PC-3 (cell line): ENCODE results near the gene BIN2. TPM values are rescaled to one million over a fixed set of nuclear protein-coding genes. Genes with fewer than 3 reads are reported as not detected.
"Not testable (repeated sequence)": the region's sequence is repeated elsewhere in the genome, so short reads cannot be mapped to it uniquely, and the experiment has no call there.

ENCODE experiments used
- ATAC-seq: fragments of 200-7000 bp; cut with Tn5 transposase; 2 replicates; pipeline ENCODE4 v1.9.1; 2020; ENCODE audit warnings: mild to moderate bottlenecking, moderate library complexity
- BruUV-seq: library from RNA; stranded (reverse); fragments of 400-500 nt; replicated peaks from 2 replicates; lab custom pipeline; 2021; lab: Mats Ljungman, UMichigan
- CTCF ChIA-PET: fragments of 300-600 bp; sonication (Branson Sonifier 250); formaldehyde crosslinking; loops from one replicate; lab custom pipeline; 2022; ENCODE audit warnings: antibody characterized with exemption; lab: Charles Lee
- POLR2A ChIA-PET: fragments of 300-600 bp; sonication (Branson Sonifier 250); formaldehyde crosslinking; loops from one replicate; lab custom pipeline; 2022; ENCODE audit warnings: antibody characterized with exemption; ENCODE audit not compliant: unreplicated experiment; lab: Charles Lee
- DNase-seq: peaks from one replicate; pipeline ENCODE4 v3.0.0-alpha.2; 2015
- H2AFZ ChIP-seq: fragments of 300-600 bp; sonication (generic); 2 replicates; pipeline ENCODE4 v1.6.0; 2016; ENCODE audit warnings: antibody characterized with exemption, low read length
- H3F3A ChIP-seq: fragments of 300-600 bp; sonication (generic); one replicate; pipeline ENCODE4 v1.6.0; 2017; ENCODE audit warnings: antibody characterized with exemption, low read length, control low read depth, mild to moderate bottlenecking; ENCODE audit not compliant: unreplicated experiment
- H3K27ac ChIP-seq: fragments of 300-600 bp; sonication (generic); 2 replicates; pipeline ENCODE4 v1.5.1; 2016; ENCODE audit warnings: mild to moderate bottlenecking, low read length
- H3K27me3 ChIP-seq: fragments of 300-600 bp; sonication (generic); 2 replicates; pipeline ENCODE4 v1.6.1; 2016; ENCODE audit warnings: low read length, mixed read lengths
- H3K36me3 ChIP-seq: fragments of 300-600 bp; sonication (generic); 2 replicates; pipeline ENCODE4 v1.6.1; 2016; ENCODE audit warnings: low read depth, mixed run types, low read length, mixed read lengths
- H3K4me1 ChIP-seq: fragments of 300-600 bp; sonication (generic); 2 replicates; pipeline ENCODE4 v1.5.1; 2016; ENCODE audit warnings: low read length; ENCODE audit not compliant: insufficient read depth
- H3K4me2 ChIP-seq: fragments of 300-600 bp; sonication (generic); 2 replicates; pipeline ENCODE4 v1.6.0; 2016; ENCODE audit warnings: low read length
- H3K4me3 ChIP-seq: fragments of 300-600 bp; sonication (generic); 2 replicates; pipeline ENCODE4 v1.5.1; 2016; ENCODE audit warnings: mild to moderate bottlenecking, low read length, mixed read lengths
- H3K79me2 ChIP-seq: fragments of 300-600 bp; sonication (generic); 2 replicates; pipeline ENCODE4 v1.6.1; 2017; ENCODE audit warnings: low read length, mixed read lengths
- H3K9ac ChIP-seq: fragments of 300-600 bp; sonication (generic); 2 replicates; pipeline ENCODE4 v1.6.0; 2016; ENCODE audit warnings: mild to moderate bottlenecking, low read length
- H3K9me2 ChIP-seq: fragments of 300-600 bp; sonication (generic); replicated peaks from 2 replicates; pipeline ENCODE4 v1.6.1; 2016; ENCODE audit warnings: mixed run types, low read length, mixed read lengths
- H3K9me3 ChIP-seq: fragments of 300-600 bp; sonication (generic); 2 replicates; pipeline ENCODE4 v1.6.1; 2016; ENCODE audit warnings: low read length, mixed read lengths
- H4K20me1 ChIP-seq: fragments of 300-600 bp; sonication (generic); 2 replicates; pipeline ENCODE4 v1.6.1; 2016; ENCODE audit warnings: low read length, mixed read lengths
- EZH2 ChIP-seq: fragments of 300-600 bp; sonication (generic); IDR thresholded peaks from one replicate; pipeline ENCODE4 v1.6.1; 2017; ENCODE audit warnings: antibody characterized with exemption, mild to moderate bottlenecking, low read length; ENCODE audit not compliant: unreplicated experiment
- EZH2phosphoT487 ChIP-seq: fragments of 300-600 bp; sonication (generic); IDR thresholded peaks from 2 replicates; pipeline ENCODE4 v1.6.1; 2018; ENCODE audit warnings: mild to moderate bottlenecking, antibody characterized with exemption, low read length, borderline replicate concordance
- intact Hi-C: fragments of 100-400 bp; cut with micrococcal nuclease; formaldehyde crosslinking; loops from 2 replicates; pipeline ENCODE4 v1.9.0; 2023
- total RNA-seq: library from RNA; depleted of rRNA; stranded (reverse); fragments of >200 nt; gene quantifications from 2 replicates; pipeline ENCODE4 v1.2.3, GENCODE V29; 2014
- TF ChIP-seq, protein P1 (sequence below): fragments of 300-600 bp; sonication (generic); conservative IDR thresholded peaks from 2 replicates; pipeline ENCODE4 v1.5.1; 2017; ENCODE audit warnings: antibody characterized with exemption, low read depth, mild to moderate bottlenecking, low read length

BIN2 gene
- total RNA-seq, 1 experiment from 2014 or later = not detected

DNA sequence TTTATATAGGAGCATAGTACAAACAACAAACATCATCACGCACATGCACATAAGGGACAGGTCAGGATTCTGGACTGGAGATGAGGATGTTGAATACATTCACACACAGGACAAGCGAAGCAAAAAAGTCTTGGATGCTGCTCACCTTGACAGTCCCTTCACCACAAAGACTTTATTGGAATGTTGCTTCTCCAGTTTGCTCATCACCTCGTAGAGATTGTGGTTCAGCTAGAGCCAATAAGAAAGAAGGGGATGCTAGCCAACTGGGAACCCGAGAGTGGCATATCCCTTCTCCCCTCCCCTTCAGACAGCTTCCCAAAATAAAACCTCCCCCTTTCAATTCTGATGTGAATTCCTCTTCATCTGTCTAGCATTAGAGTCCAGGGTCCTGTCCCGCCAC, 28.3 kb downstream of the BIN2 start:
- no peak overlapping the region for H2AFZ ChIP-seq
- ATAC-seq (no peak), DNase-seq (peak; percentile 68)
- no peak overlapping the region for H3K4me3 ChIP-seq
- no peaks in the 10 kb centered on the region for H3K27me3 ChIP-seq
- no peaks in the 10 kb centered on the region for H3K9me3 ChIP-seq
- POLR2A ChIA-PET = no interaction called here
- BruUV-seq = no TSS peak
- intact Hi-C loops = no loop called here
- no peak overlapping the region for H3K27ac ChIP-seq
- H3K36me3 ChIP-seq = no peaks in the 10 kb centered on the region
- TF ChIP-seq, protein P1, sequence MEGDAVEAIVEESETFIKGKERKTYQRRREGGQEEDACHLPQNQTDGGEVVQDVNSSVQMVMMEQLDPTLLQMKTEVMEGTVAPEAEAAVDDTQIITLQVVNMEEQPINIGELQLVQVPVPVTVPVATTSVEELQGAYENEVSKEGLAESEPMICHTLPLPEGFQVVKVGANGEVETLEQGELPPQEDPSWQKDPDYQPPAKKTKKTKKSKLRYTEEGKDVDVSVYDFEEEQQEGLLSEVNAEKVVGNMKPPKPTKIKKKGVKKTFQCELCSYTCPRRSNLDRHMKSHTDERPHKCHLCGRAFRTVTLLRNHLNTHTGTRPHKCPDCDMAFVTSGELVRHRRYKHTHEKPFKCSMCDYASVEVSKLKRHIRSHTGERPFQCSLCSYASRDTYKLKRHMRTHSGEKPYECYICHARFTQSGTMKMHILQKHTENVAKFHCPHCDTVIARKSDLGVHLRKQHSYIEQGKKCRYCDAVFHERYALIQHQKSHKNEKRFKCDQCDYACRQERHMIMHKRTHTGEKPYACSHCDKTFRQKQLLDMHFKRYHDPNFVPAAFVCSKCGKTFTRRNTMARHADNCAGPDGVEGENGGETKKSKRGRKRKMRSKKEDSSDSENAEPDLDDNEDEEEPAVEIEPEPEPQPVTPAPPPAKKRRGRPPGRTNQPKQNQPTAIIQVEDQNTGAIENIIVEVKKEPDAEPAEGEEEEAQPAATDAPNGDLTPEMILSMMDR = no peak
- TF ChIP-seq EZH2 (no peak), EZH2phosphoT487 (no peak)
- no peaks in the 10 kb centered on the region for H3K4me1 ChIP-seq
- no peak overlapping the region for H3K9ac ChIP-seq
- H3K79me2 ChIP-seq = no peaks in the 10 kb centered on the region
- H3K9me2 ChIP-seq = no peaks in the 10 kb centered on the region
- H4K20me1 ChIP-seq = no peaks in the 10 kb centered on the region
- CTCF ChIA-PET = no interaction called here
- H3K4me2 ChIP-seq = no peak overlapping the region
- no peaks in the 10 kb centered on the region for H3F3A ChIP-seq

DNA sequence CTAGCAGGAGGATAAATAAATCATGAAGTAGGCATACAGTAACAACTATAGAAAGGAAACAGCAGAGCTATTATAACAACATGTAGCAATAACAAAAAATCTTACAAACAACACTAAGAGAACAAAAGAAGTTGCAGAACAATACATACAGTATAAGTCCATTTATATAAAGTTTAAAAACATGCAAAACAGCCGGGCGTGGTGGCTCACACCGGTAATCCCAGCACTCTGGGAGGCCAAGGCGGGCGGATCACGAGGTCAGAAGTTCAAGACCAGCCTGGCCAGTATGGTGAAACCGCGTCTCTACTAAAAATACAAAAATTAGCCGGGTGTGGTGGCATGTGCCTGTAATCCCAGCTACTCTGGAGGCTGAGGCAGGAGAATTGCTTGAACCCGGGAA, 29.9 kb downstream of the BIN2 start:
- H3K9me2 ChIP-seq, H3K4me1 ChIP-seq, ATAC-seq, H3K9ac ChIP-seq, intact Hi-C loops, H3K4me3 ChIP-seq, BruUV-seq, DNase-seq, CTCF ChIA-PET, H3K36me3 ChIP-seq, H3K27me3 ChIP-seq, H3F3A ChIP-seq, H3K27ac ChIP-seq, H3K4me2 ChIP-seq, H3K79me2 ChIP-seq, H3K9me3 ChIP-seq, H2AFZ ChIP-seq, POLR2A ChIA-PET, H4K20me1 ChIP-seq: not testable (repeated sequence)

DNA sequence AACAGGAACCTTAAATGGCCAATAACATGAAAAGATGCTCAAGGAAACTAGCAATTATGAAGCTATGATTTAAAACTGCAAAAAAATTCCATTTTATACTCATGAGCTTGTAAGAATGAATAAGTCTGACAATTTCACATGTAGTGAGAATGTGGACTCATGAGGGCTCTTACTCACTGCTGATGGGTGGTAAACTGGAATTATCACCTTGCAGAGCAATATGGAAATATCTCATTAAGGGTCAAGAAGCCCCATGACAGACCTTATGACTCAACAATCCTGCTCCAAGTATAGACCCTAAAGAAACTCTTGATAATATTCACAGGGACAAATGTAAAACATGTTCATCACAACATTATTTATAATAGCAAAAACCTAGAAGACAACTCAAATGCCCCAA, 30.3 kb downstream of the BIN2 start:
- Histone ChIP-seq H3K27ac (no peak overlapping the region), H3F3A (no peaks in the 10 kb centered on the region), H3K9me3 (no peaks in the 10 kb centered on the region), H3K4me2 (no peak overlapping the region), H3K4me1 (no peaks in the 10 kb centered on the region), H3K27me3 (no peaks in the 10 kb centered on the region), H3K9ac (no peak overlapping the region), H4K20me1 (no peaks in the 10 kb centered on the region), H3K4me3 (no peak overlapping the region), H3K36me3 (no peaks in the 10 kb centered on the region), H2AFZ (no peak overlapping the region), H3K79me2 (no peaks in the 10 kb centered on the region), H3K9me2 (no peaks in the 10 kb centered on the region)
- DNase-seq (no peak), ATAC-seq (no peak)
- intact Hi-C loops = no loop called here
- BruUV-seq = no TSS peak
- no peak for TF ChIP-seq EZH2
- TF ChIP-seq, protein P1 = no peak
- TF ChIP-seq EZH2phosphoT487 = no peak
- CTCF ChIA-PET = no interaction called here
- POLR2A ChIA-PET = no interaction called here

DNA sequence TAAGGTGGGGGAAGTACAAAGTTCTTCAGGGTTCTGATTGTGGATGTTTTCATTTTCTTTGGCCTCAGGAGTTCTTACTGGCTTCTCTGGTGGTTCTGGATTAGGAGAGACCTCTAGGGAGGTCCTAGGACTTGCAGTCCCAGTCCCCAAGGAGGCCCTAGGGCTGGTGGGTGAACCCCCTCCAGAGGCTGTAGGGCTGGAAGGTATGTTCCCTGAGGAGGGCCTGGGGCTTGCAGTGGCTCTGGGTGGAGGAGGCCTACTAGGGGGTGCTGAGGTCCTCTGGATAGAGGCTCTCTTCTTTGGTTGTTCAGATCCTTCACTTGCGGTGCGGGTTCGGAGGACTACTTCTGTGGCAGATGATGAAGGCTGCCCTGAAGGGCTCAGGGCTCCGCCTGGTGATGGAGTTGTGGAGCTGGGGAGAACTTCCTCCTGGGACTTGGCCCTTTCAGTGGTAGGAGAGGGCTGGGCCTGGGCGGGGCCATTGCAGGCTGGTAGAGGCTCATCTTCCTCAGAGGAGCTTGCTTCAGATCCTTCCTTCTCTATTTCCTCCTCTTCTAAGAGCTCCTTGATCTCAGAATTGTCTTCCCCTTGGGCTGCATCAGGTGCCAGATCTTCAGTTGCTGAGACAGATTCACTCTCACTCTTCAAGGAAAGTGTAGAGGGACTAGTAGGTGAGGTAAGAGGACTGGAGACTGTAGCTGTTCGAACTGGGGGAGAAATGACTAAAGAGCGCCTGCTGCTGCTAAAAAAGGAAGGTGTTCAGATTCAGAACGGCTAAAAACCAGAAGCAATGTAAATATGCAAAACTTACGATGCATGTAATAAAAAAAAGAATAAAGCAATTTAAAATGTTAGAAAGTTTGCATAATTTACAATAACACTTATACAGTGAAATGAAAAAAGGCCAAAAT, 32.1 kb downstream of the BIN2 start:
- BruUV-seq, H3K27ac ChIP-seq, H3K79me2 ChIP-seq, H3K36me3 ChIP-seq, intact Hi-C loops, H3K9ac ChIP-seq, H4K20me1 ChIP-seq, DNase-seq, H2AFZ ChIP-seq, H3K4me2 ChIP-seq, CTCF ChIA-PET, H3K27me3 ChIP-seq, ATAC-seq, H3K4me1 ChIP-seq, H3K9me3 ChIP-seq, H3K9me2 ChIP-seq, H3F3A ChIP-seq, H3K4me3 ChIP-seq: not testable (repeated sequence)
- POLR2A ChIA-PET = interaction anchor here (0.7 kb wide), 1 partner anchor 16 kb away, joined by 4 read pairs; no protein-coding TSS in a partner anchor
